ENCODE measurements around the gene ICAM3. TPM values are rescaled to one million over a fixed set of nuclear protein-coding genes. Genes with fewer than 3 reads are reported as not detected.
A peak's percentile ranks its signal among the peaks of the same experiment; 100 is the strongest.

ICAM3 gene
- total and polyA plus RNA-seq, 2 experiments from 2014 or later = 2.9 to 12.7 TPM

DNA sequence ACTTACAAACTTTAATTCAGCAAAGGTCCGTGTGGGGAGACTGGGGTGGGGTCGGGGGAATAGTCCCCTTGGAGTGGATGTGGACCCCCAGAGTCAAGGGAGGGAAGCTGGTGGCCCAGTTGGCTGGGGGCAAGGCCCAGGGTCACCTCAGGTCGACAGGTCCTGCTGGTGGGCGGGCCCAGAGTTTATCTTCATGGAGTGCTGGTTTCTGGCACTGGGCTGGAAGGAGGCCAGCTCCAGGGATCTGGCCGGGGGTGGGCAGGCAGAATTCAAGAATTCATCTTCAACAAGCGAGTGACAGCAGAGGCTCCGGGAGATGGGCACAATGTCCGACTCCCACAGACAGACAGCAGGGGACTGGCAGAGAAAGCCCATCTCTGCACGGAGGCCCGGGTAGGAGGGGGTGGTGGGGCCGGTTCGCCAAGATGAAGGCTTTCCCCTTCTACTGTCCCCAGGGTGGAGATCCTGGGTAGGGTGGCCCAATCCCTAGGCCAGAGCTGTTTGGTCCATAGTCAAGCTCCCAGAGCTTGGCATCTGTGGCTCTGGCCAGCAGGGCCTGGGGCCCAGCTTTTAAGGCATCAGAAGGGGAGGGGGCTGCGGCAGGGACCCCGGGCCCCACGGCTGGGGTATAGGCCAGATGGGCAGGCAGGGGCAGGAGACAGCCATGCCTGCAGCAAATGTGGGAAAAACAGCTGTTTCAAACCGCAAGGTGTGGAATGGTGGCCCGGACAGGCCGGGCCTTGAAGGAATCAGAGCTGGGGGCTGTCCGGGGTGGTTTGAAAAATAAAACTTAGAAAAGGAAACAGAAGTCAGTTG is 23.0 kb downstream of the ICAM3 start:
- no peak for TF ChIP-seq CTCF (IDR thresholded peaks at IDR 0.05; ENCODE audit: low read depth, low read length)
- H3K36me3 ChIP-seq = peaks cover 24% of the 10 kb centered on the region
- H3K9me3 ChIP-seq (ENCODE audit: low read depth) = no peaks in the 10 kb centered on the region
- H3K27ac ChIP-seq = peak overlapping the region; percentile 67
- peak overlapping the region; percentile 86 for H3K4me3 ChIP-seq
- DNase-seq (ENCODE audit: low read depth in 1 of 2, low spot score in 1 of 2) = no peak
- H3K4me1 ChIP-seq (ENCODE audit: low read depth) = peaks cover 11% of the 10 kb centered on the region
- H3K27me3 ChIP-seq = no peaks in the 10 kb centered on the region

DNA sequence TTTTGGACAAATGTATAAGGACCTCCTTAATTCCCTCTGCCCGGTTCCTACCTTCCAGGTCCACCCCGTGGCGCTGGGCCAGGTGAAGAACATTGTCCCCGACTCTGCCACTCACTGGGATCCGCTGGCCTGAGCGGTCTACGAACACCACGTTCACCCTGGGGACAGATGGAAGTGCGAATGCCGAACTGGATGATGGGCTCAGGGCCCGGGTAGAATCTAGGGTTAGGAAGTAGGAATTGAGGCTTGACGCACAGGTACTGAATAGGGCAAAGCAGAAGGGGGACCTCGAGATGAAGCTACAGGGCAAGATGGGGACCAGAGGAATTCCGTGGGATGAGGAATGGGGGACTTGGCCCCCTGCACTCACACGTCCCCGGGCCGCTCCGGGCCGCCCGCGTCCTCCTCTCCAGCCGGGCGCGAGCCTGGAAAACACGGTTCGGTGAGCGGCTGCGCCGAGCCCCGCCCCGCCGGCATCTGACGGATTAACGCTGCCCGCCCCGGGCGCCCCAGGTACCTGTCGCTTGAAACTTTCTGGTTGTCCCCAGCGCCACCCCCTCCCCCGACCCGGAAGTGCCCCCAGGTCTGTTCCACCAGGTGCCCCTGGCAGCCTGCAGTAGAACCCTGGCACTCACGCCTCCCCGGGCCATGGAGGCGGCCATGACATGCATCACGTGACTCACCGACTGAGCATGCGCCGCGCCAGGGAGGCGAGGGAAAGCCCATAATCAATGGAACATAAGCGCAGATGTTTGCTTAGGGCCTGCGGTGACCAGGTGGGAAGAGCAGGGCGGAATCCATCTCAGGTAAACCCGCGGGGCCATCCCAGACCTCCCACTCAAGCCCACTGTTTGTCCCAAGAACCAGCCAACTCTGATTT is 23.8 kb downstream of the ICAM3 start, which contains the start of gene FDX2:
Gene FDX2, minus strand, starts transcription at position 681 of the 880 bp plus-strand sequence. Its CDS starts 19 bp downstream, at position 662.
- Histone ChIP-seq H3K27ac (peak within 1 kb of the TSS; percentile 67), H3K4me1 (ENCODE audit: low read depth) (peaks cover 11% of the 10 kb centered on the region), H3K36me3 (peaks cover 16% of the 10 kb centered on the region)

DNA sequence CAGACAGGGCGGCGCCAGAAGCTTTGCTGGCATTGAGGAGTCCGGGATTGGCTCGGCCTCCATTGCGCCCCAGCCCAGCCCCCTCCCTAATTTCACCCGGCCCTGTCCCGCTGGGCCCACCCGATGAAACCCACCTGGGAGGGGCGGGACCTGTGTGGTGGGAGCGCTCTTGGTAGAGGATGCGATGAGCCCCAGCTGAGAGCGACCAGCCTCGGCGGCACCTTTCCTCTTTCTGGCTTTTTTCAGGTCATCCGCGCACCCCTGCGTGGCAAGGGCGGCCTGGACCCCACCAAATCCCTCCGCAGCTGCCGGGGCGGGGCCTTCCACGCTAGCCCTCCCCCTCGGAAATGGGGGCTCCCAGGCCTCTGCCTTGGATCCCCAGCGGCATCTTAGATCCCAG is 30.0 kb downstream of the ICAM3 start, which contains the start of gene ZGLP1:
Gene ZGLP1, minus strand, starts transcription at position 393 of the 400 bp plus-strand sequence.
- H3K4me1 ChIP-seq (ENCODE audit: low read depth) = no peaks in the 10 kb centered on the region
- H3K9me3 ChIP-seq (ENCODE audit: low read depth) = no peaks in the 10 kb centered on the region
- H3K27ac ChIP-seq = no peak within 1 kb of the TSS
- H3K36me3 ChIP-seq = no peaks in the 10 kb centered on the region
- no peak for DNase-seq (ENCODE audit: low read depth in 1 of 2, low spot score in 1 of 2)
- TF ChIP-seq CTCF (IDR thresholded peaks at IDR 0.05; ENCODE audit: low read depth, low read length) = no peak
- H3K27me3 ChIP-seq = no peaks in the 10 kb centered on the region
- H3K4me3 ChIP-seq = no peak within 1 kb of the TSS

More for the DNA sequence above, 23.8 kb downstream of the ICAM3 start, which contains the start of gene FDX2:
- H3K27me3 ChIP-seq = no peaks in the 10 kb centered on the region
- no peaks in the 10 kb centered on the region for H3K9me3 ChIP-seq (ENCODE audit: low read depth)
- H3K4me3 ChIP-seq = peak within 1 kb of the TSS; percentile 86
- no peak for TF ChIP-seq CTCF (IDR thresholded peaks at IDR 0.05; ENCODE audit: low read depth, low read length)
- DNase-seq (ENCODE audit: low read depth in 1 of 2, low spot score in 1 of 2) = peak; percentile 80 to 85

GRCh38 chr19:10306327-10306726 is 33.1 kb downstream of the ICAM3 start:
- no peak for DNase-seq (ENCODE audit: low read depth in 1 of 2, low spot score in 1 of 2)
- TF ChIP-seq CTCF (IDR thresholded peaks at IDR 0.05; ENCODE audit: low read depth, low read length) = no peak
- H3K27me3 ChIP-seq = no peaks in the 10 kb centered on the region
- no peaks in the 10 kb centered on the region for H3K36me3 ChIP-seq
- H3K4me1 ChIP-seq (ENCODE audit: low read depth) = no peaks in the 10 kb centered on the region
- no peak overlapping the region for H3K4me3 ChIP-seq
- no peaks in the 10 kb centered on the region for H3K9me3 ChIP-seq (ENCODE audit: low read depth)
- H3K27ac ChIP-seq = no peak overlapping the region

GRCh38 chr19:10305139-10305806 is 34.2 kb downstream of the ICAM3 start:
- DNase-seq (ENCODE audit: low read depth in 1 of 2, low spot score in 1 of 2) = peak in 1 of 2 donors; percentile 47
- no peak overlapping the region for H3K4me3 ChIP-seq
- no peak for TF ChIP-seq CTCF (IDR thresholded peaks at IDR 0.05; ENCODE audit: low read depth, low read length)
- H3K36me3 ChIP-seq = no peaks in the 10 kb centered on the region
- H3K9me3 ChIP-seq (ENCODE audit: low read depth) = no peaks in the 10 kb centered on the region
- no peaks in the 10 kb centered on the region for H3K27me3 ChIP-seq
- H3K27ac ChIP-seq = no peak overlapping the region
- no peaks in the 10 kb centered on the region for H3K4me1 ChIP-seq (ENCODE audit: low read depth)

Measured in cardiac muscle cell (in vitro differentiated cells and primary cell).